Measurements from ENCODE around the gene FNBP1.

GRCh38 chr9:129902740-129903134 lies 140.3 kb downstream of the FNBP1 start:
- TF ChIP-seq CTCF (IDR thresholded peaks at IDR 0.05; ENCODE audit: low read depth, low read length, poor library complexity, severe bottlenecking): no peak
- no peak for TF ChIP-seq EZH2phosphoT487 (IDR thresholded peaks at IDR 0.05; ENCODE audit: borderline replicate concordance, low read length)

Measured in DOHH2 (cell line).